SK-N-SH treated with all-trans-retinoic acid at 6 μM for 48 hours (cell line): Measurements from ENCODE around the gene WASF3.

ENCODE experiments used
- ARNTL ChIP-seq: fragments of 450-650 bp; formaldehyde crosslinking; IDR thresholded peaks from 2 replicates; pipeline ENCODE4 v1.5.0; 2020; ENCODE audit warnings: low read depth, mild to moderate bottlenecking, moderate library complexity, borderline replicate concordance
- CREB5 ChIP-seq: fragments of 250-450 bp; sonication (Bioruptor Pico); IDR thresholded peaks from 2 replicates; pipeline ENCODE4 v1.5.1; 2020; ENCODE audit warnings: low read depth, mild to moderate bottlenecking, moderate library complexity
- CSRNP3 ChIP-seq: fragments of 250-450 bp; sonication (Bioruptor Pico); IDR thresholded peaks from 2 replicates; pipeline ENCODE4 v1.5.1; 2021; ENCODE audit warnings: mild to moderate bottlenecking, moderate library complexity
- ESRRG ChIP-seq: fragments of 250-450 bp; sonication (Bioruptor Pico); IDR thresholded peaks from 2 replicates; pipeline ENCODE4 v1.6.1; 2021; ENCODE audit warnings: mild to moderate bottlenecking
- PATZ1 ChIP-seq: fragments of 250-450 bp; sonication (Bioruptor Pico); IDR thresholded peaks from 2 replicates; pipeline ENCODE4 v1.8.0; 2020; ENCODE audit warnings: mild to moderate bottlenecking, moderate library complexity, borderline replicate concordance
- POU6F1 ChIP-seq: fragments of 250-450 bp; sonication (Bioruptor Pico); IDR thresholded peaks from 2 replicates; pipeline ENCODE4 v1.8.0; 2021; ENCODE audit warnings: low read depth, mild to moderate bottlenecking, moderate library complexity, borderline replicate concordance
- RARB ChIP-seq: fragments of 250-450 bp; sonication (Bioruptor Pico); IDR thresholded peaks from 2 replicates; pipeline ENCODE4 v1.8.0; 2021; ENCODE audit warnings: mild to moderate bottlenecking, moderate library complexity
- TCF4 ChIP-seq: fragments of 250-450 bp; sonication (Bioruptor Pico); IDR thresholded peaks from 2 replicates; pipeline ENCODE4 v1.8.0; 2021; ENCODE audit warnings: mild to moderate bottlenecking, moderate library complexity, borderline replicate concordance
- TSHZ2 ChIP-seq: fragments of 250-450 bp; sonication (Bioruptor Pico); IDR thresholded peaks from 2 replicates; pipeline ENCODE4 v1.5.0; 2020; ENCODE audit warnings: mild to moderate bottlenecking, moderate library complexity
- ZFP30 ChIP-seq: fragments of 450-650 bp; formaldehyde crosslinking; IDR thresholded peaks from 2 replicates; pipeline ENCODE4 v1.5.0; 2022; ENCODE audit warnings: mild to moderate bottlenecking, moderate library complexity
- ZNF565 ChIP-seq: fragments of 450-650 bp; formaldehyde crosslinking; conservative IDR thresholded peaks from 2 replicates; pipeline ENCODE4 v1.5.0; 2020; ENCODE audit warnings: low read depth, mild to moderate bottlenecking, moderate library complexity
- ZNF70 ChIP-seq: fragments of 450-650 bp; formaldehyde crosslinking; IDR thresholded peaks from 2 replicates; pipeline ENCODE4 v1.5.0; 2020; ENCODE audit warnings: mild to moderate bottlenecking, moderate library complexity
- ZNF8 ChIP-seq: fragments of 450-650 bp; formaldehyde crosslinking; IDR thresholded peaks from 2 replicates; pipeline ENCODE4 v1.5.0; 2020; ENCODE audit warnings: mild to moderate bottlenecking, moderate library complexity

GRCh38 chr13:26695891-26696311, 138.4 kb downstream of the WASF3 start:
- TF ChIP-seq ESRRG (no peak), TSHZ2 (CRISPR knock-in tag) (no peak), ZNF70 (CRISPR knock-in tag) (no peak), CSRNP3 (no peak), TCF4 (CRISPR knock-in tag) (no peak), ZNF565 (CRISPR knock-in tag) (no peak), ZFP30 (CRISPR knock-in tag) (no peak), ZNF8 (CRISPR knock-in tag) (no peak), POU6F1 (CRISPR knock-in tag) (no peak), PATZ1 (CRISPR knock-in tag) (no peak), ARNTL (no peak), CREB5 (CRISPR knock-in tag) (no peak), RARB (no peak)
